ENCODE data around the gene PCYT1A. TPM values are rescaled to one million over a fixed set of nuclear protein-coding genes. Genes with fewer than 3 reads are reported as not detected.
"Not testable (repeated sequence)": the region's sequence is repeated elsewhere in the genome, so short reads cannot be mapped to it uniquely, and the experiment has no call there.

The PCYT1A gene
- total RNA-seq, 4 donors from 2014 or later: 55.7 to 62.7 (median 59.3) TPM

DNA sequence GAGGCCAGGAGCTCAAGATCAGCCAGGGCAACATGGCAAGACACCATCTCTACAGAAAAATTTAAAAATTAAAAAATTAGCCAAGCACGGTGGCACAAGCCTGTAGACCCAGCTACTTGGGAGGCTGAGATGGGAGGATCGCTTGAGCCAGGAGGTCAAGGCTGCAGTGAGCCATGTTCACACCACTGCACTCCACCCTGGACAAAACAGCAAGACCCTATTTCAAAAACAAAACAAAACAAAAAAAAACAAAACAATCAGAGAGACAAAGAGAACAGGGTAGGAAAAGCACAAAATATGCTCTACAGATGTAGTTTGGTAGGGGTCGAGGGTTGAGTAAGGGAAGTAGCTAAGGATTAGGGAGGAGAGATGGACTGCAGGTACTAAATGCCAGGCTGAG, 27.1 kb upstream of the PCYT1A start:
- H3K27me3 ChIP-seq: no peaks in the 10 kb centered on the region
- no peak overlapping the region for H3K27ac ChIP-seq (replicated peaks in 1 of 4)
- no peak overlapping the region for H3K4me3 ChIP-seq
- peaks cover 0 to 7% (median 2%) of the 10 kb centered on the region in 4 donors for H3K36me3 ChIP-seq
- intact Hi-C loops (cut with DNase I): no loop called here
- TF ChIP-seq POLR2AphosphoS5 (IDR thresholded peaks at IDR 0.05) (no peak), POLR2A (IDR thresholded peaks at IDR 0.05; ENCODE audit: low read depth) (no peak), EP300 (IDR thresholded peaks at IDR 0.05) (no peak)
- TF ChIP-seq, protein P1, sequence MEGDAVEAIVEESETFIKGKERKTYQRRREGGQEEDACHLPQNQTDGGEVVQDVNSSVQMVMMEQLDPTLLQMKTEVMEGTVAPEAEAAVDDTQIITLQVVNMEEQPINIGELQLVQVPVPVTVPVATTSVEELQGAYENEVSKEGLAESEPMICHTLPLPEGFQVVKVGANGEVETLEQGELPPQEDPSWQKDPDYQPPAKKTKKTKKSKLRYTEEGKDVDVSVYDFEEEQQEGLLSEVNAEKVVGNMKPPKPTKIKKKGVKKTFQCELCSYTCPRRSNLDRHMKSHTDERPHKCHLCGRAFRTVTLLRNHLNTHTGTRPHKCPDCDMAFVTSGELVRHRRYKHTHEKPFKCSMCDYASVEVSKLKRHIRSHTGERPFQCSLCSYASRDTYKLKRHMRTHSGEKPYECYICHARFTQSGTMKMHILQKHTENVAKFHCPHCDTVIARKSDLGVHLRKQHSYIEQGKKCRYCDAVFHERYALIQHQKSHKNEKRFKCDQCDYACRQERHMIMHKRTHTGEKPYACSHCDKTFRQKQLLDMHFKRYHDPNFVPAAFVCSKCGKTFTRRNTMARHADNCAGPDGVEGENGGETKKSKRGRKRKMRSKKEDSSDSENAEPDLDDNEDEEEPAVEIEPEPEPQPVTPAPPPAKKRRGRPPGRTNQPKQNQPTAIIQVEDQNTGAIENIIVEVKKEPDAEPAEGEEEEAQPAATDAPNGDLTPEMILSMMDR (IDR thresholded peaks at IDR 0.05): no peak
- 92% methylated on average over 3 of the region's 3 CpGs for WGBS
- H3K4me1 ChIP-seq: peaks cover 3 to 9% (median 5%) of the 10 kb centered on the region in 4 donors
- no peak for DNase-seq (ENCODE audit: extremely low spot score)
- no peaks in the 10 kb centered on the region for H3K9me3 ChIP-seq

DNA sequence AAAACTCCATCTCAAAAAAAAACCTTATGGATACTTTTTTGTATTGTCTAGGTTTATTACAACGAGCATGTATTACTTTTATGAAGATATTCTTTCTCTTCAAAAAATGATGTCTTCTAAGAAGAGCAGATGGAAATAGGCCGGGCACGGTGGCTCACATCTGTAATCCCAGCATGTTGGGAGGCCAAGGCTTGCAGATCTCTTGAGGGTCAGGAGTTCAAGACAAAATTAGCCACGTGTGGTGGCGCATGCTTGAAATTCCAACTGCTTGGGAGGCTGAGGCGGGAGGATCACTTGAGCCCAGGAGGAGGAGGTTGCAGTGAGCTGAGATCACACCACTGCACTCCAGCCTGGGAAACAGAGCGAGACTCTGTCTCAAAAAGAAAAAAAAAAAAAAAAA, 26.6 kb upstream of the PCYT1A start:
- intact Hi-C loops (cut with DNase I); H3K4me3 ChIP-seq; H3K36me3 ChIP-seq; H3K27ac ChIP-seq (replicated peaks in 1 of 4); H3K4me1 ChIP-seq; H3K27me3 ChIP-seq; DNase-seq (ENCODE audit: extremely low spot score); H3K9me3 ChIP-seq: not testable (repeated sequence)
- WGBS: 84% methylated on average over 7 of the region's 7 CpGs

DNA sequence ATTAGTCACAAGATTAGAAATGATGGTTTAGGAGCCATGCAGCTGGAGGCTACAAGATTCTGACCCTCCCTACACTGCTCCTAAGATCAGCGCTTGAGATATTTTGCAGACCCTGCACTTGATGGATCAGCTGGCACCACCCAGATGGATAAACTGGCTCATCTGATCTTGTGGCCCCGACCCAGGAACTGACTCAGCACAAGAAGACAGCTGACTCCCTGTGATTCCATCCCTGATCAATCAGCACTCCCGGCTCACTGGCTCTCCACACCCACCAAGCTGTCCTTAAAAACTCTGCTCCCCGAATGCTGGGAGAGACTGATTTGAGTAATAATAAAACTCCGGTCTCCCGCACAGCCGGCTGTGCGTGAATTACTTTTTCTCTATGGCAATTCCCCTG, 15.4 kb upstream of the PCYT1A start:
- H3K4me3 ChIP-seq; DNase-seq (ENCODE audit: extremely low spot score); intact Hi-C loops (cut with DNase I); H3K27ac ChIP-seq (replicated peaks in 1 of 4); H3K27me3 ChIP-seq; H3K4me1 ChIP-seq; H3K9me3 ChIP-seq: not testable (repeated sequence)
- 100% methylated on average over 3 of the region's 8 CpGs for WGBS
- peaks cover 7 to 50% (median 13%) of the 10 kb centered on the region in 4 donors for H3K36me3 ChIP-seq

DNA sequence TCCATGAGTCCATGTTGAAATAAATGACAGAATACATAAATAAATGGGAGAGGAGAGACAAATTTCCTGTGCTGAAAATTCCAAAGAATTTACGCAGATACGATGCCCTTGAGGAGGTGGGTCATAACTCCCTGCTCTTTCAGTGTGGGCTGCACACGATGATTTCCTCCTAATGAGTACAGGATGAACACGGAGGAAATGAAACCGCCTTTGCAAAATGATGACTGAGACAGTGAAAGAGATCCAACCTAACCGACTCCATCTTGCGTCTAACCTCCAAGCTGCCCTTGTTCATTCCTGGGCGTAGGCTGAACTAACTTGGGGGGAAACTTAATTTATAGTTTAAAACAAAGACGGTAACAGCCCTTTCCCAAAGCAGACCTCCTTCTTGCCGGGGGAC, 15.0 kb upstream of the PCYT1A start:
- 72% methylated on average over 6 of the region's 10 CpGs for WGBS
- H3K9me3 ChIP-seq; H3K4me3 ChIP-seq; H3K4me1 ChIP-seq; intact Hi-C loops (cut with DNase I); H3K27ac ChIP-seq (replicated peaks in 1 of 4); H3K27me3 ChIP-seq; DNase-seq (ENCODE audit: extremely low spot score): not testable (repeated sequence)
- peaks cover 7 to 53% (median 13%) of the 10 kb centered on the region in 4 donors for H3K36me3 ChIP-seq

DNA sequence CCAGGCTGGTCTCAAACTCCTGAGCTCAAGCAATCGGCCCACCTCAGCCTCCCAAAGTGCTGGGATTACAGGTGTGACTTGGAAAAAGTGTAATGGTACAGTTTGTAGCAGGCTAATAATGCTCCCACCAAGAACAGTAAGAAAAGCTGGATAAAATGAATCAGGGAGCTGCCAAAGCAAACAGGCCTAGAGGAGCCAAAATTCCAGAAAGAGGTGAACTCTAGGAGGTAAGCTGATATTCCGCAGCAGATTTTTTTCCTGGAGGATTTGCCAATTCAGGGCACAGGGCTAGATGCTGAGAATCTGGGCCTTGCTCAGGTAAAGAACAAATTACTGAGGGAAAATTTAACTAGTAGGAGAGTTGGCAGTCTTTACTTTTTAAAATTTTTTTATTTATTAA, 11.0 kb upstream of the PCYT1A start:
- WGBS: 98% methylated on average over 2 of the region's 2 CpGs
- intact Hi-C loops (cut with DNase I): no loop called here
- no peak for DNase-seq (ENCODE audit: extremely low spot score)
- H3K27ac ChIP-seq (replicated peaks in 1 of 4): no peak overlapping the region
- peaks cover 3 to 44% (median 10%) of the 10 kb centered on the region in 4 donors for H3K36me3 ChIP-seq
- H3K4me1 ChIP-seq: no peaks in the 10 kb centered on the region
- H3K9me3 ChIP-seq: no peaks in the 10 kb centered on the region
- TF ChIP-seq POLR2AphosphoS5 (IDR thresholded peaks at IDR 0.05) (no peak), EP300 (IDR thresholded peaks at IDR 0.05) (no peak), POLR2A (IDR thresholded peaks at IDR 0.05; ENCODE audit: low read depth) (no peak)
- TF ChIP-seq, protein P1 (IDR thresholded peaks at IDR 0.05): no peak
- H3K4me3 ChIP-seq: no peak overlapping the region
- no peaks in the 10 kb centered on the region for H3K27me3 ChIP-seq

DNA sequence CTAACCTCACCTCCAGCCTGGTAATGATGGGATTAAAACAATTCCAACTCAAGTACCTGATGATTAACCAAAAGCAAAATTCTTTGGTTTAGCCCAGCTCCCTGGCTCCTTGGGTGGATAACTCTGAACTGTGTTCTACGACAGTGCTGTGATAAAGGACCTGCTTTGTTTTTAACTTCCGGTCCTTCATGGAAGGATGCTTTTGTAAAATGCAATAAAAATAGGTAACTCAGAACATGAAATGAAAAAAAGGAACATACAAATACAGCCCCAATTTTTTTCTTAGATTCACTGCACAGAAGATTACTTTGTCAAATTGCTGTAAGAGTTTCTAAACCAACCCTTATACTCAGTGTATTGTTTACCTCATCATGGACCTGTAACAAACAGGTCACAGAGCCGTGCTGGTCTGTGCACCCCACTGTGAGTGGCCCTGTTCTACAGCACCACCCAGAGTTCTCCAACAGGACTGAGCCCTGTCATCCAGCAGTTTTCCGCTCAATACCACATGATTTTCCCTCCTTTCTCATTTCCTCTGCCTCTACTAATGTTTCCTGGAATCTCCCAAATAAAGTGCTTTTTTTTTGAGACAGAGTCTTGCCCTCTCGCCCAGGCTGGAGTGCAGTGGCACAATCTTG, 4.9 kb upstream of the PCYT1A start:
- Histone ChIP-seq H3K36me3 (peaks cover 0 to 17% (median 0%) of the 10 kb centered on the region in 4 donors), H3K27me3 (no peaks in the 10 kb centered on the region), H3K9me3 (no peaks in the 10 kb centered on the region), H3K4me1 (peaks cover 0 to 6% (median 4%) of the 10 kb centered on the region in 4 donors), H3K27ac (replicated peaks in 1 of 4) (no peak overlapping the region), H3K4me3 (no peak overlapping the region)
- WGBS: 91% methylated on average over 5 of the region's 5 CpGs
- intact Hi-C loops (cut with DNase I): no loop called here
- no peak for DNase-seq (ENCODE audit: extremely low spot score)
- TF ChIP-seq, protein P1 (IDR thresholded peaks at IDR 0.05): no peak
- TF ChIP-seq EP300 (IDR thresholded peaks at IDR 0.05): no peak
- no peak for TF ChIP-seq POLR2AphosphoS5 (IDR thresholded peaks at IDR 0.05)
